Measurements from ENCODE around the gene SNX18. TPM values are rescaled to one million over a fixed set of nuclear protein-coding genes. Genes with fewer than 3 reads are reported as not detected.

Gene SNX18
- polyA plus RNA-seq, 3 donors, result 30.9 to 34.6 (median 33.0) TPM

- DNase-seq (ENCODE audit: low read depth in 3 of 3, low spot score in 2 of 3), result no peak
Measured at GRCh38 chr5:54538156-54538555, 20.6 kb downstream of the SNX18 start.

- no peak for DNase-seq (ENCODE audit: low read depth in 3 of 3, low spot score in 2 of 3)
Measured at GRCh38 chr5:54539001-54539400, 21.4 kb downstream of the SNX18 start.

- no peak for DNase-seq (ENCODE audit: low read depth in 3 of 3, low spot score in 2 of 3)
Measured at GRCh38 chr5:54540286-54540685, 22.7 kb downstream of the SNX18 start.

GRCh38 chr5:54541823-54542783, 24.5 kb downstream of the SNX18 start:
- DNase-seq (ENCODE audit: low read depth in 3 of 3, low spot score in 2 of 3), result no peak

- no peak for DNase-seq (ENCODE audit: low read depth in 3 of 3, low spot score in 2 of 3)
Measured at GRCh38 chr5:54544044-54544443, 26.5 kb downstream of the SNX18 start.

- no peak for DNase-seq (ENCODE audit: low read depth in 3 of 3, low spot score in 2 of 3)
Measured at GRCh38 chr5:54545796-54546195, 28.2 kb downstream of the SNX18 start.

GRCh38 chr5:54547711-54548250, 30.2 kb downstream of the SNX18 start:
- no peak for DNase-seq (ENCODE audit: low read depth in 3 of 3, low spot score in 2 of 3)

GRCh38 chr5:54548565-54548964, 31.0 kb downstream of the SNX18 start:
- DNase-seq (ENCODE audit: low read depth in 3 of 3, low spot score in 2 of 3), result no peak

- no peak for DNase-seq (ENCODE audit: low read depth in 3 of 3, low spot score in 2 of 3)
Measured at GRCh38 chr5:54551292-54551691, 33.7 kb downstream of the SNX18 start.

- DNase-seq (ENCODE audit: low read depth in 3 of 3, low spot score in 2 of 3), result no peak
Measured at GRCh38 chr5:54551926-54552325, 34.4 kb downstream of the SNX18 start.

GRCh38 chr5:54552446-54552845, 34.9 kb downstream of the SNX18 start:
- no peak for DNase-seq (ENCODE audit: low read depth in 3 of 3, low spot score in 2 of 3)

- no peak for DNase-seq (ENCODE audit: low read depth in 3 of 3, low spot score in 2 of 3)
Measured at GRCh38 chr5:54553659-54554207, 36.2 kb downstream of the SNX18 start.

- no peak for DNase-seq (ENCODE audit: low read depth in 3 of 3, low spot score in 2 of 3)
Measured at GRCh38 chr5:54556141-54556540, 38.6 kb downstream of the SNX18 start.

GRCh38 chr5:54558362-54558761, 40.8 kb downstream of the SNX18 start:
- DNase-seq (ENCODE audit: low read depth in 3 of 3, low spot score in 2 of 3), result no peak

GRCh38 chr5:54561651-54562050, 44.1 kb downstream of the SNX18 start:
- no peak for DNase-seq (ENCODE audit: low read depth in 3 of 3, low spot score in 2 of 3)

GRCh38 chr5:54563083-54563761, 45.7 kb downstream of the SNX18 start:
- no peak for DNase-seq (ENCODE audit: low read depth in 3 of 3, low spot score in 2 of 3)

- DNase-seq (ENCODE audit: low read depth in 3 of 3, low spot score in 2 of 3), result no peak
Measured at GRCh38 chr5:54567996-54568395, 50.4 kb downstream of the SNX18 start.

GRCh38 chr5:54570916-54571315, 53.4 kb downstream of the SNX18 start:
- no peak for DNase-seq (ENCODE audit: low read depth in 3 of 3, low spot score in 2 of 3)

- no peak for DNase-seq (ENCODE audit: low read depth in 3 of 3, low spot score in 2 of 3)
Measured at GRCh38 chr5:54571462-54571861, 53.9 kb downstream of the SNX18 start.

- DNase-seq (ENCODE audit: low read depth in 3 of 3, low spot score in 2 of 3), result no peak
Measured at GRCh38 chr5:54573812-54574489, 56.4 kb downstream of the SNX18 start.

- no peak for DNase-seq (ENCODE audit: low read depth in 3 of 3, low spot score in 2 of 3)
Measured at GRCh38 chr5:54577528-54577927, 60.0 kb downstream of the SNX18 start.
